CD8-positive, alpha-beta memory T cell (primary cell): ENCODE results near the gene KRT86. TPM values are rescaled to one million over a fixed set of nuclear protein-coding genes. Genes with fewer than 3 reads are reported as not detected.

Experiments used
- CTCF ChIA-PET: fragments of 350-600 bp; sonication (Branson Sonifier 250); formaldehyde crosslinking; loops from one replicate; lab custom pipeline; 2021; ENCODE audit warnings: antibody characterized with exemption; lab: Charles Lee
- POLR2A ChIA-PET: fragments of 350-600 bp; sonication (Branson Sonifier 250); formaldehyde crosslinking; loops from one replicate; lab custom pipeline; 2021; ENCODE audit warnings: antibody characterized with exemption; lab: Charles Lee
- DNase-seq, 5 donors: peaks; one replicate each; pipeline versions ENCODE4 v3.0.0 to v3.0.0-alpha.2; 2020 to 2022; ENCODE audit warnings: mixed read lengths in 1 of 5
- H3K27ac ChIP-seq: one replicate; pipeline ENCODE4 v1.7.0; 2013; ENCODE audit warnings: low read depth, mild to moderate bottlenecking, low read length, moderate library complexity
- H3K27me3 ChIP-seq: 2 replicates; pipeline ENCODE4 v1.7.0; 2013; ENCODE audit warnings: low read length, mild to moderate bottlenecking; ENCODE audit not compliant: insufficient read depth, poor library complexity, severe bottlenecking
- H3K36me3 ChIP-seq: 2 replicates; pipeline ENCODE4 v1.7.0; 2013; ENCODE audit warnings: mild to moderate bottlenecking, low read length, moderate library complexity; ENCODE audit not compliant: insufficient read depth
- H3K4me1 ChIP-seq: 2 replicates; pipeline ENCODE4 v1.7.0; 2013; ENCODE audit warnings: mild to moderate bottlenecking, low read length, moderate library complexity; ENCODE audit not compliant: insufficient read depth
- H3K4me3 ChIP-seq: 2 replicates; pipeline ENCODE4 v1.7.0; 2013; ENCODE audit warnings: mild to moderate bottlenecking, low read length
- H3K9me3 ChIP-seq: 2 replicates; pipeline ENCODE4 v1.7.0; 2013; ENCODE audit warnings: mild to moderate bottlenecking, low read length
- H3K27ac Mint-ChIP-seq, 8 donors: one replicate each; pipeline ENCODE4 v1.8.0; 2020 to 2021; ENCODE audit warnings: mixed read lengths in 8 of 8, mild to moderate bottlenecking in 6 of 8, inconsistent platforms in 3 of 8, moderate library complexity in 3 of 8
- H3K27me3 Mint-ChIP-seq, 2 donors: one replicate each; pipeline ENCODE4 v1.8.0; 2020 to 2021; ENCODE audit warnings: mixed read lengths in 2 of 2, mild to moderate bottlenecking in 1 of 2, moderate library complexity in 1 of 2
- H3K36me3 Mint-ChIP-seq, 3 donors: one replicate each; pipeline ENCODE4 v1.8.0; 2020 to 2021; ENCODE audit warnings: mixed read lengths in 3 of 3, inconsistent platforms in 1 of 3, mild to moderate bottlenecking in 1 of 3
- H3K4me1 Mint-ChIP-seq, 3 donors: one replicate each; pipeline ENCODE4 v1.8.0; 2020 to 2021; ENCODE audit warnings: mixed read lengths in 3 of 3, inconsistent platforms in 1 of 3, mild to moderate bottlenecking in 1 of 3
- H3K4me3 Mint-ChIP-seq, 7 donors: one replicate each; pipeline ENCODE4 v1.8.0; 2020 to 2021; ENCODE audit warnings: mixed read lengths in 7 of 7, mild to moderate bottlenecking in 6 of 7, moderate library complexity in 4 of 7, inconsistent platforms in 2 of 7
- H3K9me3 Mint-ChIP-seq, 5 donors: one replicate each; pipeline ENCODE4 v1.8.0; 2020 to 2022; ENCODE audit warnings: mixed read lengths in 5 of 5, mild to moderate bottlenecking in 3 of 5, moderate library complexity in 2 of 5, inconsistent platforms in 1 of 5
- polyA plus RNA-seq: library from polyadenylated mRNA; unstranded; fragments of 300-500 nt; fragmentation: Illumina TruSeq; gene quantifications from one replicate; pipeline ENCODE4 v1.2.3, GENCODE V29; 2021
- total RNA-seq, 2 experiments: library from RNA; stranded (reverse); gene quantifications; one replicate each; pipeline ENCODE4 v1.2.3, GENCODE V29; 2021

The KRT86 gene
- total and polyA plus RNA-seq, 3 experiments from 2014 or later: 0.31 TPM; not detected in 2

DNA sequence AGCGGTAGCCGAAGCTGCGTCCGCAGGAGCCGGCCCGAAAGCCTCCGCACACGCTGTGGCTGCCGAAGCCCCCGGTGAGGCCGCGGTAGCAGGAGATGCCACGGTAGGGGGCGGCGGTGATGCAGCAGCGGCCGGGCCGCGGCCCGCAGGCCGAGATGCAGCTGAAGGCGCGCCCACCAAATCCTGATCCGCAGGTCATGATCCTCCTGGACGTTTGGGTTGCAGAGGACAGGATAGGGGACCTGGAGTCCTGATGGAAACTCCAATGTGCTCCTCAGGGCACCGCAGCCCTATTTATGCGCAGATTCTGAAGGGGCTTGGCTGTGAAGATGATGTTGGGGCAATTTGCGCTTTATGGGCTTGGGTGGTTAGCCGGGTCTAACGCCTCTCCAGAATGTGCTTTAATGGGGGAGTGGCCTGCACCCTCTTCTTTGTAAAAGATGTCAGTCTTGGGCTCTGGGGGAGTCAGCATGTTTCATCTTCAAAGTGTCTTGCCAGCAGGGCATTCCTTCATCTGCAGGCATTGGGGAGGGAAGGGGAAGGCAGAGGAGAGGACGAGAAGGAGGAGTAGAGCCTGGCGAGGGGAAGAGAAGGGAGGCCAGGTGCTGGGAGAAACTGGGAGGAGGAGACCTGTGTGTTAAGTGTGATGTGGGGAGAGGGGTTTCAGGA, 17.0 kb downstream of the KRT86 start, which contains the start of gene KRT81:
Gene KRT81 (minus strand): TSS at position 268 of the 669 bp plus-strand sequence. CDS start 69 bp downstream, at position 199.
- no peak within 1 kb of the TSS for H3K4me3 ChIP-seq
- Mint-ChIP-seq H3K9me3 (no peaks in the 10 kb centered on the region), H3K27ac (peak within 1 kb of the TSS in 1 of 8 donors; percentile 27), H3K4me1 (peaks cover 4 to 10% (median 8%) of the 10 kb centered on the region in 3 donors), H3K4me3 (no peak within 1 kb of the TSS), H3K36me3 (peaks cover 0 to 1% (median 0%) of the 10 kb centered on the region in 3 donors), H3K27me3 (peaks cover 9 to 33% of the 10 kb centered on the region in 2 donors)
- no peaks in the 10 kb centered on the region for H3K4me1 ChIP-seq
- H3K27me3 ChIP-seq: no peaks in the 10 kb centered on the region
- no peak within 1 kb of the TSS for H3K27ac ChIP-seq
- no peaks in the 10 kb centered on the region for H3K9me3 ChIP-seq
- DNase-seq: no peak
- H3K36me3 ChIP-seq: no peaks in the 10 kb centered on the region
- POLR2A ChIA-PET: no interaction called here
- CTCF ChIA-PET: no interaction called here

DNA sequence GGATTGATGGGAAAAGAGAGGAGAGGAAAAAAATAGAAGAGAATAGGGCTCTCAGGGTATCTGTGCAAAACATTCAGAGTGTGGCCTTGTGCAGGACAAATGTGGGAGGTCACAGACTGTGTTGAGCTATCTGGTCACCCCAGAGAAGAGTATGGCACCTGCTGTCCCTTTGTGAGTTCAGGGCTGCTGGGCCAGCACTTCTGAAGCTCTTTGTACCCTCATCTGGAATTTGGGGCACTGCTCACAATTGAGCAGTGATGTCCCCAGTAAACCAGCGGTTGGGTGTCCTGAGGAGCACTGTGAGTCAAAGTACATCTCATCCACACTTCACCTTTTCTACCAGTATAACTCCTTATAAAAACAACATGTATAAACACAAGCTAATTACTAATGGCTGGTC, 19.5 kb downstream of the KRT86 start:
- Mint-ChIP-seq H3K9me3 (no peaks in the 10 kb centered on the region), H3K4me1 (no peaks in the 10 kb centered on the region), H3K27ac (no peak overlapping the region), H3K27me3 (peaks cover 12 to 37% of the 10 kb centered on the region in 2 donors), H3K36me3 (peaks cover 0 to 1% (median 0%) of the 10 kb centered on the region in 3 donors), H3K4me3 (no peak overlapping the region)
- DNase-seq: no peak
- Histone ChIP-seq H3K9me3 (no peaks in the 10 kb centered on the region), H3K27me3 (no peaks in the 10 kb centered on the region), H3K27ac (no peak overlapping the region), H3K4me3 (no peak overlapping the region), H3K4me1 (no peaks in the 10 kb centered on the region), H3K36me3 (no peaks in the 10 kb centered on the region)
- ChIA-PET CTCF (interaction anchor here (1.6 kb wide), 1 partner anchor 15 kb away, joined by 5 read pairs; no protein-coding TSS in a partner anchor), POLR2A (no interaction called here)

DNA sequence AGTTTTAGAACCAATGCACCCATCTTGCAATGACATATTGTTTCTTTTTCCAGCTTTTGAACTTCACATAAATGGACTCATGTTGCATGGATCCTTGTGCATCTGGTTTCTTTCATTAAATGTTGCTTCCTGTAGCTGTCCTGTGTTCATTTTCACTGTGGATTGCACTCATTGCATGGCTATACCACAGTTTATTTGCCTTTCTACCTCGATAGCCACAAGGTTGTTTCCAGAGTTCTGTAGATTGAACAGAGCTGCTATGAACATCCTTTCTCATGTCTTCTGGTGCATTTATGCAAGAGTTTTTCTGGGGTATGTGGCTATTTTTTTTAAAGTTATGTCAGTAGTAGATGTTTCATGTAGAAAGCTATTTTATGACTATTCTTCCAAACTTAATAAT, 20.4 kb downstream of the KRT86 start:
- peaks cover 12 to 40% of the 10 kb centered on the region in 2 donors for H3K27me3 Mint-ChIP-seq
- H3K4me1 ChIP-seq: no peaks in the 10 kb centered on the region
- H3K36me3 ChIP-seq: no peaks in the 10 kb centered on the region
- no peak overlapping the region for H3K4me3 Mint-ChIP-seq
- no peak for DNase-seq
- ChIA-PET CTCF (interaction anchor here (1.6 kb wide), 1 partner anchor 16 kb away, joined by 5 read pairs; no protein-coding TSS in a partner anchor), POLR2A (no interaction called here)
- H3K4me3 ChIP-seq: no peak overlapping the region
- H3K27ac Mint-ChIP-seq: no peak overlapping the region
- H3K27me3 ChIP-seq: no peaks in the 10 kb centered on the region
- peaks cover 0 to 1% (median 0%) of the 10 kb centered on the region in 3 donors for H3K36me3 Mint-ChIP-seq
- no peaks in the 10 kb centered on the region for H3K9me3 ChIP-seq
- H3K9me3 Mint-ChIP-seq: no peaks in the 10 kb centered on the region
- H3K27ac ChIP-seq: no peak overlapping the region
- no peaks in the 10 kb centered on the region for H3K4me1 Mint-ChIP-seq

DNA sequence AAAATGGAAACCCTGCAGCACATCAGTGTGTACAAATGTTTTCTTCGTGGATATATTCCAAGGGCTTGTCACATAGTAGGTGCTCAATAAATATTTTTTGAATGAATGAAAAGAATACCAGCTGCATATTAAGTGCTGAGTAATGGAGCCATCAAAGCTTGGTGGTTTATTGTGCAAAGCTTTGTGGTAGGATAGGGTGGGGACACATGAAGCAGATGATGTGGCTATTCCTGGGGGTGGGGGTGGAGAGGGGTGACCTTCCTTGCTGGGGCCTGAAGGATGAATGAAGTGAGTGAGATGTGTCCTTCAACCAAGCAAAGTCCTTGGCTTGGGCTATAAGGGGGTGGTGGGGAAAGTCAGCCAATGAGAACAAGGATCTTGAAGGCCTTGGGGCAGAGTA, 21.2 kb downstream of the KRT86 start:
- ChIA-PET CTCF (no interaction called here), POLR2A (no interaction called here)
- Mint-ChIP-seq H3K4me3 (no peak overlapping the region), H3K36me3 (peaks cover 0 to 1% (median 0%) of the 10 kb centered on the region in 3 donors), H3K27ac (no peak overlapping the region), H3K4me1 (no peaks in the 10 kb centered on the region), H3K9me3 (no peaks in the 10 kb centered on the region), H3K27me3 (peaks cover 12 to 40% of the 10 kb centered on the region in 2 donors)
- Histone ChIP-seq H3K27me3 (no peaks in the 10 kb centered on the region), H3K27ac (no peak overlapping the region), H3K9me3 (no peaks in the 10 kb centered on the region), H3K4me1 (no peaks in the 10 kb centered on the region), H3K4me3 (no peak overlapping the region), H3K36me3 (no peaks in the 10 kb centered on the region)
- DNase-seq: no peak

DNA sequence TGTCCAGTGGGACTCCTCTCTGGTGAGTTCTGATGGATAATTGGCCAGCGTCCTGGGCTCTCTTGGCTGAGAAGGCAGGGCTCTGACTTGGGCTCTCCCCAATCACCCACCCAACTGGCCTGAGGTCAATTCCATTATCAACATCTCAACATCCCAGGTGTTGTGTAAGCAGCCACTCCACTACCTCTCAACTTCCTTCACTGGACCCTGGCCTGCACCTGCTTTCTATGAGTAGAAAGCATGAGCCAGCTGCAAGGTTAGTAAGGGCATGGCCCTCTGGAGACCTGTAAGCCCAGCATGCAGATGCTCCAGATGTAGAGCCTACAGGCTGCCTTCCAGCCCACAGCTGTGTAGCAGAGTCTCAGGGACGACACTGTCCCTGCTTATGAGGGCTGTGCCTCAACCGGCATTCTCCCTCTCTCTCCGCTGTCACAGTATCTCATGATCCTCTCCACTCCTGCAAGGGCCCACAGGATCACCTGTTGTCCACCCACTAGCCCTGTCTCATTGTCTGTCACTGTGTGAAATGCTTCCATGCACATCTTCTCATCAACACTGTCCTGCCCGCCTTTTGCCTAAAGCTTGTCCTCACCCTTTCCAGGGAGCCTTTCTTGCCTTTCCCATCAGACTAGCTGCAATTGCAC, 22.2 kb downstream of the KRT86 start:
- H3K9me3 Mint-ChIP-seq: no peaks in the 10 kb centered on the region
- no peak for DNase-seq
- POLR2A ChIA-PET: no interaction called here
- H3K4me3 Mint-ChIP-seq: no peak overlapping the region
- Histone ChIP-seq H3K27ac (no peak overlapping the region), H3K9me3 (no peaks in the 10 kb centered on the region), H3K4me1 (no peaks in the 10 kb centered on the region), H3K36me3 (no peaks in the 10 kb centered on the region), H3K27me3 (no peaks in the 10 kb centered on the region), H3K4me3 (no peak overlapping the region)
- peaks cover 12 to 36% of the 10 kb centered on the region in 2 donors for H3K27me3 Mint-ChIP-seq
- H3K36me3 Mint-ChIP-seq: peaks cover 0 to 1% (median 0%) of the 10 kb centered on the region in 3 donors
- H3K27ac Mint-ChIP-seq: no peak overlapping the region
- CTCF ChIA-PET: no interaction called here
- no peaks in the 10 kb centered on the region for H3K4me1 Mint-ChIP-seq

DNA sequence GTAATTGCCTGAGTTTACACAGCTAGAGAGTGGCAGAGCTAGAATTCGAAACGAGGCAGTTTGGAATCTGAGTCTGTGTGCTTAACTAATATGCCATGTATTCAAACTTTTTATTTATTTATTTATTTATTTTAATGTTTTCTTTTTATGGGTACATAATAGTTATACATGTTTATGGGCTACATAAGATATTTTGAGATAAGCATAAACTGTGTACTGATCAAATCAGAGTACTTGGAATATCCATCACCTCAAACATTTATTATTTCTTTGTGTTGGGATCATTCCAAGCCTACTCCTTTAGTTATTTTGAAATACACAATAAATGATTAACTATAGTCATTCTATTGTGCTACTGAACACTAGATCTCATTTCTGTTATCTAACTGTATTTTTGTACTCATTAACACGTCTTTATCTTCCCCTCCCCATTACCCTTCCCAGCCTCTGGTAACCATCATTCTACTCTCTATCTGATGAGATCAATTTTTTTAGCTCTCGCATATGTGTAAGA, 24.3 kb downstream of the KRT86 start:
- Mint-ChIP-seq H3K36me3 (no peaks in the 10 kb centered on the region), H3K9me3 (no peaks in the 10 kb centered on the region), H3K27ac (no peak overlapping the region), H3K27me3 (peaks cover 7 to 22% of the 10 kb centered on the region in 2 donors), H3K4me1 (no peaks in the 10 kb centered on the region), H3K4me3 (no peak overlapping the region)
- Histone ChIP-seq H3K36me3 (no peaks in the 10 kb centered on the region), H3K4me1 (no peaks in the 10 kb centered on the region), H3K4me3 (no peak overlapping the region), H3K27me3 (no peaks in the 10 kb centered on the region), H3K27ac (no peak overlapping the region), H3K9me3 (no peaks in the 10 kb centered on the region)
- ChIA-PET CTCF (no interaction called here), POLR2A (no interaction called here)
- no peak for DNase-seq

DNA sequence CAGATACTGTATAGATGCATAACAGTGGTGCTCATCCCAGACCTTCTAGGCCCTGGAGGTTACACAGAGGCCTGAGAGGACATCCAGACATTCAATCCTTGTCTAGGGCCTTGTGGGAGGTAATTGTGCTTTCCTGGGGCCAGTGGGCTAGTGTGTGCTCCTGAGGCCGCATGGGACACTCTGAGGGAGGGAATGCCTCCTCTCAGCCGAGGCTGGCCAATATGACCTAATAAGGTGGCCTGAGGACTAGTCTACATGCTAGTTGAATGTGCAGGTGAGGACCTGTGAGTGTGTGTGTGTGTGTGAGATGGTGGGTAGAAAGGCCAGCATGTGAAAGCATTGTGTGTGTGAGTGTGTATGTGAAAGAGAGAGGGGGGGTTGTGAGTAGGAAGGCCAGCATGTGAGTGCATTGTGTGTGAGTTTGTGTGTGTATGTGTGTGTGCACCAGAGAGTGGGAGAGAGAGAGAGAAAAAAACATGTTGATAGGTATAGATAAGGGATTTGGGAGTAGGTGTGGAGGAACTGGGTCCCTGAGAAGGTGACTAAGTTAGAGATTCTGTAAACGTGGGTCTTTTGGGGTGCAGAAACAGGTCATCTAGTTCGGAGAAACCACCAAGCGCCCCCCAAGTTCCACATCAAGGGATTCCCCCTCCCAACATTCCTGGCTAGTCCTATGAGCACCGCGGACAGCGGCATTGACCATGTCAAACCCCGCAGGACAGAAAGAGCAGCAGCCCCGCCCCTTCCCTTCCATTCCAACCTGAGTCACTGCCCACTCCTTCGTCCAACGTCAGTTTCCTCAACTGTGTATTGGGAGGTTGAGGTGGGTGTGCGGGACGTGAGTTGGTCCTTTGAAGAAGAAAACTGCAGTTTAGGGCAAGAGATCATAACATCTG, 26.6 kb downstream of the KRT86 start:
- H3K27ac Mint-ChIP-seq: peak overlapping the region in 1 of 8 donors; percentile 37
- H3K4me1 Mint-ChIP-seq: peaks cover 11 to 13% (median 13%) of the 10 kb centered on the region in 3 donors
- Histone ChIP-seq H3K27ac (no peak overlapping the region), H3K9me3 (no peaks in the 10 kb centered on the region), H3K27me3 (no peaks in the 10 kb centered on the region), H3K4me3 (no peak overlapping the region), H3K4me1 (no peaks in the 10 kb centered on the region), H3K36me3 (no peaks in the 10 kb centered on the region)
- CTCF ChIA-PET: no interaction called here
- no peaks in the 10 kb centered on the region for H3K36me3 Mint-ChIP-seq
- H3K4me3 Mint-ChIP-seq: peak overlapping the region in 1 of 7 donors; percentile 11
- H3K9me3 Mint-ChIP-seq: no peaks in the 10 kb centered on the region
- POLR2A ChIA-PET: no interaction called here
- peaks cover 7 to 23% of the 10 kb centered on the region in 2 donors for H3K27me3 Mint-ChIP-seq
- no peak for DNase-seq
